Stimulated activated CD4-positive, alpha-beta T cell treated with anti-CD3 and anti-CD28 coated beads, Interleukin-2, amount 100 ng/mL, for 48 hours (primary cell): ENCODE data around the gene CUTA.

ENCODE experiments used
- DNase-seq, 2 donors: peaks; one replicate each; pipeline ENCODE4 v3.0.0-alpha.2; 2020

The CUTA gene, protein sequence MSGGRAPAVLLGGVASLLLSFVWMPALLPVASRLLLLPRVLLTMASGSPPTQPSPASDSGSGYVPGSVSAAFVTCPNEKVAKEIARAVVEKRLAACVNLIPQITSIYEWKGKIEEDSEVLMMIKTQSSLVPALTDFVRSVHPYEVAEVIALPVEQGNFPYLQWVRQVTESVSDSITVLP

DNA sequence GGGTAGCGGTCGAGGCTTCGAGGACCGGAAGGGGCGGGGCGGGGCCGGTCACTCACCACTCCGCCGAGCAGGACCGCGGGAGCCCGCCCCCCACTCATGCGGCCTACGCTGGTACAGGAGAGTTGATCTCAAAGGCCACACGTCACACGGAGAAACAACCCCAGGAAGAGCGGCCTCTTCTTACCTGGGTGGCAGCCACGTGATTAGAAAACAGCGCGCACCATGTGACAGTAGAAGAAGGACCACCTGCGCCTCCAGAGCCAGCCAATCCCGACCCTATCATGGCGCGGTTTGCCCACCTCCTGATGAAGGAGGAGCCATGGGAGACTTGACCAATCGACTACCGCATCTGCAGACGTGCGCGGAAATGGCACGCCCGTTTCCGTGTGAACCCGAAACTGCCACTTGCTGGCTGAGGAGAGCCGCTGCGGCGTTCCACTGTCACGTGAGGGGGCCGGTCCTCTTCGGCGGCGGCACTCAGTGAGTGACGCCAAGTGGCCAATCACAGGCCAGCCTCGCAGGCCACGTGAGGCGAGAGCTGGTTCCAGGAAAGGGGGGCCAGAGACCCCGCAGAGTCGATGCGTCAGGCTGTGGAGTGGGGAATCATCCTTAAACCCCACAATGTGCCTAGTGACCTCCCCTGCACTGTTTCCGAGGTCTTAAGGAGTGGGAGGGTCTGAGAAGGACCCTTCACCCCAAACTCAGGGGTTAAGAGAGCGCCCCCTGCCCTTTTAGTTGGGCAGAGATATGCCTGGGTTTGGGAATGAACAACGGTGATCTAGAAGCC lies at the start of gene CUTA:
TSS of gene CUTA (minus strand) at position 205 of the 787 bp plus-strand sequence. CDS start at position 98, 107 bp downstream.
- DNase-seq: peak; percentile 93 to 94

DNA sequence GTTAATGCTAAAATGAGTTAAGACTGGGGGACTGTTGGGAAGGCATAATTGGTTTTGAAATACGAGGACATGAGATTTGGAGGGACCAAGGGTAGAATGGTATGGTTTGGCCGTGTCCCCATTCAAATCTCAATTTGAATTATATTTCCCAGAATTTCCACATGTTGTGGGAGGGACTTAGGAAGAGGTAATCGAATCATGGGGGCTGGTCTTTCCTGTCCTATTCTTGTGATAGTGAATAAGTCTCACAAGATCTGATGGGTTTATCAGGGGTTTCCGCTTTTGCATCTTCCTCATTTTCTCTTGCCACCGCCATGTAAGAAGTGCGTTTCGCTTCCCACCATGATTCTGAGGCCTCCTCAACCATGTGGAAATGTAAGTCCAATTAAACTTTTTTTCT lies 49.2 kb upstream of the CUTA start:
- no peak for DNase-seq

DNA sequence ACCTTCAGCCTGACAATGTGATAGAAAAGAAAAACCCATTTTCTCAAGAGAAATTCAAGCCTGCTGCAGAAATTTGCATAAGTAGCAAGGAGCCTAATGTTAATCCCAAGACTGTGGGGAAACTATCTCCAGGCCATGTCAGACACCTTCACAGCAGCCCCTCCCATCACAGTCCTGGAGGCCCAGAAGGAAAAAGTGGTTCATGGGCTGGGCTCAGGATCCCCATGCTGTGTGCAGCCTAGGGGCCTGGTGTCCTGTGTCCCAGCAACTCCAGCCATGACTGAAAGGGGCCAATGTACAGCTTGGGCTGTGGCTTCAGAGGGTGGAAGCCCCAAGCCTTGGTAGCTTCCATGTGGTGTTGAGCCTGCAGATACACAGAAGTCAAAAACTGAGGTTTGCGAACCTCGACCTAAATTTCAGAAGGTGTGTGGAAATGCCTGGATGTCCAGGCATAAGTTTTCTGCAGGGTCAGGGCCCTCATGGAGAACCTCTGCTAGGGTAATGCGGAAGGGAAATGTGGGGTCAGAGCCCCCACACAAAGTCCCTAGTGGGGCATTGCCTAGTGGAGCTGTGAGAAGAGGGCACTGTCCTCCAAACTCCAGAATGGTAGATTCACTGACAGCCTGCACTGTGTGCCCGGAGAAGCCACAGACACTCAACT lies 48.3 kb upstream of the CUTA start:
- no peak for DNase-seq

DNA sequence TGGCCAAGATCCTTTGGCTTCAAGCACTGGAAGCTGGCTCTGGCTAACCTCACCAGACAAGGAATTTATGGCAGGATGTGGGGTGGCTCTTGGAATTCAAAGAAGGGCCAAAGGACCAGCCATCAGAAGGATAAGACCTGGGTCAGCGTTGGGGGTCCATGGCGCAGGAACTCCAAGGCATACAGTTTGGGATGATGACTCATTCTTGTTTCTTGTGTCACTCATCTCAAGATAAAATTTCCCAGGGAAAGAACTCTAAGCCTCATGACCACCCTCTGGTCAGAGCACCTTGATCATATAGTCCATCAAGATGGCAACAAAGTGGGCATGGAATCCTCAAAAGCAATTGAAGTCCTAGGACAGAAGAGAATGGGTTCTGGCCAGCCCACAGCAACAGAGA lies 41.3 kb upstream of the CUTA start:
- DNase-seq: no peak

DNA sequence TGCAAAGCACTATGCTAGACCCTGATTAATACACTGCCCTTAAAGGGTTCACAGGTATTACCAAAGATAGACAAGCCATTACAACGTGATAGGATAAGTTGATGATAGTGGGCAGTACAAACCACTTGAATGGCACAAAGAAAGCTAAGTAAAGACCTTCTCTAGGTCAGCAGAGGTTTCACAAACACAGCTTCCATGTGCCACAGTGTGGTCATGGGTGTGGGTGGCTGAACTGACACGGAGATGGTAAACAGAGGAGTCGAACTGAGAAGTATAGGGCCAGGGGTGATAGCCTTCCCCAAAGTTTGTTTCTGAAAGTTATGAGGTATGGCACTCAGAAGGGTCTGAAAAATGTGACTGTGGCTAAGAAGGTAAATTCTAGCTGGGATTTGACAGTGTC lies 40.8 kb upstream of the CUTA start:
- DNase-seq: no peak

DNA sequence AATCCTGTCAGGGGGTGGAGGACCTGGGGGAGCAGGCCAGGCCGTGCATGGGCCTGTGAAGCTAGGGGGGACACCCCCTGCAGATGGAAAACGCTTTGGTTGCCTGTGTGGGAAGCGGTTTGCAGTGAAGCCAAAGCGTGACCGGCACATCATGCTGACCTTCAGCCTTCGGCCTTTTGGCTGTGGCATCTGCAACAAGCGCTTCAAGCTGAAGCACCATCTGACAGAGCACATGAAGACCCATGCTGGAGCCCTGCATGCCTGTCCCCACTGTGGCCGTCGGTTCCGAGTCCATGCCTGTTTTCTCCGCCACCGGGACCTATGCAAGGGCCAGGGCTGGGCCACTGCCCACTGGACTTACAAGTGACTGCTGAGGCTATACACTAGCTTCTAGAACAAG lies 38.2 kb upstream of the CUTA start:
- no peak for DNase-seq

DNA sequence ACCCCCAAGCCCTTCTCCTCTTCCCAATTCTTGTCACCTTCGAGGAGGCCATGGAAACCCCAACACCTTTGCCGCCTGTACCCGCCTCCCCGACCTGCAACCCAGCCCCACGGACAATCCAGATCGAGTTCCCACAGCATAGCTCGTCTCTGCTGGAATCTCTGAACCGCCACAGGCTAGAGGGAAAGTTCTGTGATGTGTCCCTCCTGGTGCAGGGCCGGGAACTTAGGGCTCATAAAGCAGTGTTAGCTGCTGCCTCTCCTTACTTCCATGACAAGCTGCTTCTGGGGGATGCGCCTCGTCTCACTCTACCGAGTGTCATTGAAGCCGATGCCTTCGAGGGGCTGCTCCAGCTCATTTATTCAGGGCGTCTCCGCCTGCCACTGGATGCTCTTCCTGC lies 37.1 kb upstream of the CUTA start:
- no peak for DNase-seq

DNA sequence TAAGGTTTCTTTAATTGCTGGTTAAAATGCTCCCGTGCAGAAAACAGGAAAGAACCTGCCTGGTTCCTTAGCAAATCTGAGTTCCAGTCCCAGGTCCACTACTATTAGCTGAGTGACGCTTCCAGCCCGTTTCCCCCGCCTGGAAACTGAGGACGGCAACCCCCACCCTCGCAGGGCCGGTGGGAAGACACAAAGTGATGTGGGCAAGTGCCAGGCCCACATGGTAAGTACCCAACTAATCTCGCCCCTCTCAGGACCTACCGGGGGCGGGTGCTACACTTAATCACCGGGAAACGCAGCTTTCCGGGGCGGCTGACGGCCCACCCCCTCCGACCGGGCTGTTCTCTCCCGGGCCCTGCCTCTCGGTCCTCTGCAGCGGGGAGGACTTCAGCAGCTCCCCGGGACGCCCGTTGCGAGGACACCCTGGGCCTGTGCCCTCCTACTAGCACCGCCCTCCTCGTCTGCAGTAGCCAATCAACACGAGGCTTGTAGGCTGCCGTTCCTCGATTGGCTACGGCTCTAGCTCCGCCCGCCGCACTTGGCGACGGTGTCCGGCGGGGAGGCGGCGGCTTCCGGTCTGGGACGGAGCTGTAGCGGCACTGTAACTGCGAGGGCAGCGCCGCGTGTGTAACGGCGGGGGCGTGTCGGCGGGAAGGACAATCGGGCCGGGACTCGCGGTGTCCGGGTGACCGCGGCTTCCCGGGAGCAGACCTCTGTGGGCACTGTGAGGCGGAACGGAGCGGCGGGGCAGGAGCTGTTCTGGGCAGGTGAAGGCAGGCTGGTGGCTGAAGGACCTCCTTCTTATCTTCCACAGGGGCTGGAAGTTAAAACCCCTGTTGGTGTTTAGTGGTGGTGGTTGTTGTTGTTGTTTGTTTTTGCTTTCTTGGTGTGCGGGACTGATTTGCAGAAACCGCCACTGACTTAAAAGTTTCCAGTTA lies 36.4 kb upstream of the CUTA start, which contains the start of gene ZBTB9:
TSS of gene ZBTB9 (plus strand) at position 568 of the 938 bp plus-strand sequence. CDS start 525 bp downstream, outside the sequence.
- DNase-seq: peak; percentile 88 to 92

DNA sequence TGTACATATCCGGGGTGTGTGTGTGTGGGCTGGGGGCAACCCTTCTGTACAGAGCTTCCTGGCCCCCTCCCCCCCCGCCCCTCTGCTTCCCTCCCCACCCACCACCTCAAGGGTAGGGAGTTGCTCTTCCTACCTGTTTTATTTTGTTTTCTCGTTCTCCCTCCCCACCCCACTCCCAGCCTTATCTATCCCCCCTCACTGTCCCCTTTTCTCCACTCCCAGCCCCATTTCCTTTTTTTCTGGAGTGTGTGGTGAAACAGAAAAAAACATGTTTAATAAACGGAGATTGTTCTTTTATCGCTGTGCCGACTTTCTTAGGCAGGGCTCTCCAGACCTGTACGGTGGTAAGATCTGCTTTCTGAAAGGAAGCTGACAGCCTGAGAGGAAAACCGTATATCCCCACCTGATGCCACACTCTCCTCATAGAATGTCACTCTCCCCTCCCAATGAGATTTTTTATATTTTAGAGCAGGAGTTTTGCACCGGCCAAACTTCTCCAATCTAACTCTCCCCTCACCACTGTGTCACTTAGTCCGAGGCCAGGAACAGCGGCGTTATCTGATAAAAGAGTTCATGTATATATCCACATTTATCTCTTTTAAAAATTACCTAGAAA lies 35.6 kb upstream of the CUTA start:
- DNase-seq: no peak

DNA sequence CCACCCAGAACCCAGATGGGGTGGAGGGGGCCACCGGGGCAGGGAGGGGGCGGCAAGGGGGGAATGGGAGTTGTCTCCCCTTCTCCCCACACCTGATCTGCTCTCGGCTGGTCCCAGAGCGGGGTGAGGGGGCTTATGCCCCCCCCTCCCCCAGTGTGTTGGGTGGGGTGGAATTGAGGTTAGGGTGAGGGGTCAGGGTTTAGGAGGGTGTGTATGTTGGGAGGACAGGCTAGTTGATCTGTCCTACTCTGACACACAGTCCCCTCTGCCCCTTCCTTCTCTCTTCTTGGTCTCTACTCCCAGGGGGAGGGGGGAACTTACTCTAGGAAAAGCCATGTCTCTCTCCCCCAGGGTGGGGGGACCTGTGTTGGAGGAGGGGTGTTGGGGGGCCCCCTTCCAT lies 34.6 kb upstream of the CUTA start:
- no peak for DNase-seq

DNA sequence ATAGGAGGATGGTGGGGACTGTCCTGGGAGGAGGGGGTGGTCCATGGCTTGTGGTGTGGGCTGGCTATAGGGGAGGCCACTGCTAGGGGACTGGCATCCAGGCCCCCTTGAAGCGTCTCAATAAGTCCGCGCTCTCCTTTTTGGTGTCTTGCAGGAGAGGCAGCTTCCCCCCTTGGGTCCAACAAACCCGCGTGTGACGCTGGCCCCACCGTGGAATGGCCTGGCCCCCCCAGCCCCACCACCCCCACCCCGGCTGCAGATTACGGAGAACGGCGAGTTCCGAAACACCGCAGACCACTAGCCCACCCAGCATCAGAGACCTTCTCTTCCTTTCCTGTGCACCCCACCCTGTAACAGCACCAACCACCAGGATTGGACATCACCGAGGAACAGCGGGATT lies 33.7 kb upstream of the CUTA start:
- DNase-seq: no peak

DNA sequence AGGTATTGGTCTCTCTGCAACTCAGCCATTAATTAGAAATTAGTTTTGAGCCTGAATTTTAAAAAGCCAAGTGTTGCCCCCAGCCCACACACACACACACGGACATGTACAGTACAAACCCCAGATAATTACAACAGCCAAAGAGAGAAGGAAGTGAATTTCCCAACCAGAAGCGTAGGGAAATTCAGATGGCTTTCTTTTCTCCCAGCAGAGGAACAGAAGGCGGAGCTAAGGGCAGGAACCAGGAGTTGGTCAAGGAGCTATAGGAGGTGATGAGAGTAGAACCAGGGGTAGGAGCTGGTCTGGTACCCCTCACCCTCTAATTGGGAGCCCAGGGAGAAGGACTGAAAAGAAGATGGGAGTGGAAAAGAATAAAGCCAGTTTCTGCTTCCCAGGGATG lies 32.5 kb upstream of the CUTA start:
- no peak for DNase-seq

DNA sequence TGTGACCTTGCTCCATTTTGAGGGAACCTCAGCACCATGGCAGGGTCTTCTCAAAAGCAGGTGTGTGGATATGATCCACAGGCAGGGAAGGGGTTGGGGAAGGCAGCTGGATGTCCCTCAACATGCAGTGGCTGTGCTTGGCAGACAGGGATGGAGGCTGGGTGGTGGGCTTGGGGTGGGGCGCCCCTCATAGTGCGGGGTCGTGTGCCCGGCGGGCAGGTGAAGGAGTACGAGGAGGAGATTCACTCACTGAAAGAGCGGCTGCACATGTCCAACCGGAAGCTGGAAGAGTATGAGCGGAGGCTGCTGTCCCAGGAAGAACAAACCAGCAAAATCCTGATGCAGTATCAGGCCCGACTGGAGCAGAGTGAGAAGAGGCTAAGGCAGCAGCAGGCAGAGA lies 28.4 kb upstream of the CUTA start:
- no peak for DNase-seq

DNA sequence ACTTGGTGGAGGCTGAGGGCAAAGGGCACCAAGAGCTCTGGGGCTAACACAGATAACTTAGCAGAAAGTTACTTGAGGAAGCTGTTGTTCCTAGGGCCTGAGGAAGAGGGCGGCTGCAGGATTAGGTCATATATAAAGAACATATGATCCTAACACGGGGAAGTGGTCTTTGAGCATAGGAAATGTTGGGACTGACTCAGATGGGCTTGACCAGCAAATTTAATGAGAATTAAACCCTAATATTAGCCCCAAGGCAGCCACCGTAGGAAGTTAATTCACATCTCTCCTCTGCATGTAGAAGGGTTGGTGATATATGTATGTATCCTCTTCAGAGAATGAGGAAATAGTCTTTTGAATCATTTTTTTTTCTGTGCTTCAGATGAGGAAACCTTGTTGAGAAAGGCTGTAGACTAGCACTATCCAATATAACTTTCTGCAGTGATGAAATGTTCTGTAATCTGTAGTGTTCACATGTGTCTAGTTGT lies 27.3 kb upstream of the CUTA start:
- no peak for DNase-seq

DNA sequence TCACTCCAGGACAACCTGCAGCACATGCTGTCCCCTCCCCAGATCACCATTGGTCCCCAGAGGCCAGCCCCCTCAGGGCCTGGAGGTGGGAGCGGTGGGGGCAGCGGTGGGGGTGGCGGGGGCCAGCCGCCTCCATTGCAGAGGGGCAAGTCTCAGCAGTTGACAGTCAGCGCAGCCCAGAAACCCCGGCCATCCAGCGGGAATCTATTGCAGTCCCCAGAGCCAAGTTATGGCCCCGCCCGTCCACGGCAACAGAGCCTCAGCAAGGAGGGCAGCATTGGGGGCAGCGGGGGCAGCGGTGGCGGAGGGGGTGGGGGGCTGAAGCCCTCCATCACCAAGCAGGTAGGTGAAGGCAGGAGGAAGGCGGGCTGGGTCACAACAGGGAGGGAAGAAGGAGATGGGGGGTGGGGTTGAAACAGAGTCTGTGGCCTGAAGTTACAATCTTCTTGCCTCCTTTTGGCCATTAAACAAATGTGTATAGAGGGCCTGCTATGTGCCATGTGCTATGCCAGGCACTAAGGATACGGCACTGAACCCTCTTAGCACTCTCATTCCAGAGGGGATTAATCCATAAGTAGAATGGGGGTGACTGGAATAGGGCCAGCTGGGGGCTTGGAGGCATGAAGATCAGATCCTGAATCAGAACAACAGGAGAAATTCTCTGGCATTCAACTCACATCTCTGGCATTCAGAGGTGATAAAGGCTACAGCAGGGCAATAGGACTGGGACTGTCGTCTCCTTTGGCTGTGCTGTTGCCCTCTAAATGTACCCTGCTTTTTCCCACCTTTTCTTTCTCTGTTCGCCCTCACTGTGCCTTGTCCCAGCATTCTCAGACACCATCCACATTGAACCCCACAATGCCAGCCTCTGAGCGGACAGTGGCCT lies 26.0 kb upstream of the CUTA start:
- DNase-seq: no peak

DNA sequence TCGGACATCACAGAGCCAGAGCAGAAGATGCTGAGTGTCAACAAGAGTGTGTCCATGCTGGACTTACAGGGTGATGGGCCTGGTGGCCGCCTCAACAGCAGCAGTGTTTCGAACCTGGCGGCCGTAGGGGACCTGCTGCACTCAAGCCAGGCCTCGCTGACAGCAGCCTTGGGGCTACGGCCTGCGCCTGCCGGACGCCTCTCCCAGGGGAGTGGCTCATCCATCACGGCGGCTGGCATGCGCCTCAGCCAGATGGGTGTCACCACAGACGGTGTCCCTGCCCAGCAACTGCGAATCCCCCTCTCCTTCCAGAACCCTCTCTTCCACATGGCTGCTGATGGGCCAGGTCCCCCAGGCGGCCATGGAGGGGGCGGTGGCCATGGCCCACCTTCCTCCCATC lies 25.1 kb upstream of the CUTA start:
- DNase-seq: no peak

DNA sequence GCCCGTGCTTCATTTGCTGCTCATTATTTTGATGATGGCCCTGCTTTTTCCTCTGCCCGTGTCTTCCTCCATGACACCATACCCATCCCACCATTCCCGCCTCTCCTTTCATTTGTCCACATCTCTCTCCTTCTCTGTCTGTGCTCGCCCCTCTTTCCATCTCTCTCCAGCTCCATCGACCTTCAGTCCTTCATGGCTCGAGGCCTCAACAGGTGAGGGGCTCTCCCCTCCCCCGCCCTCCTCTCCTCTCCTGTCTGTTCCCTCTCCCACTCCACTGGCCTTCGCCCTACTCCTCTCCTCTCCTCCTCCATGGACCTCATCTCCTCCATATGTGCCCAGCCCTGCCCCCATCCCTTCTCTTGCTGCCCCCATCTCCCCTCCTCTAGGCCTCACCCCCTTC lies 24.4 kb upstream of the CUTA start:
- no peak for DNase-seq

DNA sequence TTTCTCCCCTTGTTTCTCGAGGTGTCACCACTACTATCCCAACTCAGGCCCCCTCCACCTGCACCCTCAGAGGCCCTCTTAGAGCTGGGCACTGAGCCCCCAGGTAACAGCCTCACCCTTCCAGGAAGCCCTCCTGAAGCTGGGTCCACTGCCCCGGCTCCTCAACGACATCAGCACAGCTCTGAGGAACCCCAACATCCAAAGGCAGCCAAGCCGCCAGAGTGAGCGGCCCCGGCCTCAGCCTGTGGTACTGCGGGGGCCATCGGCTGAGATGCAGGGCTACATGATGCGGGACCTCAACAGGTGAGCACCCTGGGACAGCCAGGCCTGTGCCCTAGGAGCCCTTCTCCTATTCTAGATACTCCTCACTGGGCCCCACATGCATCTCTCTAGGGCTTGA lies 23.6 kb upstream of the CUTA start:
- no peak for DNase-seq

DNA sequence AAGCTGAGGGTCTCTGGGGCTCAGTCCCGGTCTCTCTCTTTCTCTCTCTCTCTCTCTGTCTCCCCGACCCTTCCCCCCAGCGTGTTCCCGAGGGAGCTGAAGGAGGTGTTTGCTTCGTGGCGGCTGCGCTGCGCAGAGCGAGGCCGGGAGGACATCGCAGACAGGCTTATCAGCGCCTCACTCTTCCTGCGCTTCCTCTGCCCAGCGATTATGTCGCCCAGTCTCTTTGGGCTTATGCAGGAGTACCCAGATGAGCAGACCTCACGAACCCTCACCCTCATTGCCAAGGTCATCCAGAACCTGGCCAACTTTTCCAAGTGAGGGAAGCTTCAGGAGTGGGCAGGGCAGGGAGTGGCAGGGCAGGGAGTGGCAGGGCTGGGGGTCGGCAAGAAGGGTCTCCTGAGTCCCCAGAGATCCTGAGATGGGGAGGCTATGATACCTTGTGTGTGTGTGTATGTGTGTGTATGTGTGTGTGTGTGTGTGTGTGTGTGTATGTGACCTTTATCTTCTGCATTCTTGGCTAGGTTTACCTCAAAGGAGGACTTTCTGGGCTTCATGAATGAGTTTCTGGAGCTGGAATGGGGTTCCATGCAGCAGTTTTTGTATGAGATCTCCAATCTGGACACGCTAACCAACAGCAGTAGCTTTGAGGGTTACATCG lies 22.9 kb upstream of the CUTA start:
- DNase-seq: no peak

DNA sequence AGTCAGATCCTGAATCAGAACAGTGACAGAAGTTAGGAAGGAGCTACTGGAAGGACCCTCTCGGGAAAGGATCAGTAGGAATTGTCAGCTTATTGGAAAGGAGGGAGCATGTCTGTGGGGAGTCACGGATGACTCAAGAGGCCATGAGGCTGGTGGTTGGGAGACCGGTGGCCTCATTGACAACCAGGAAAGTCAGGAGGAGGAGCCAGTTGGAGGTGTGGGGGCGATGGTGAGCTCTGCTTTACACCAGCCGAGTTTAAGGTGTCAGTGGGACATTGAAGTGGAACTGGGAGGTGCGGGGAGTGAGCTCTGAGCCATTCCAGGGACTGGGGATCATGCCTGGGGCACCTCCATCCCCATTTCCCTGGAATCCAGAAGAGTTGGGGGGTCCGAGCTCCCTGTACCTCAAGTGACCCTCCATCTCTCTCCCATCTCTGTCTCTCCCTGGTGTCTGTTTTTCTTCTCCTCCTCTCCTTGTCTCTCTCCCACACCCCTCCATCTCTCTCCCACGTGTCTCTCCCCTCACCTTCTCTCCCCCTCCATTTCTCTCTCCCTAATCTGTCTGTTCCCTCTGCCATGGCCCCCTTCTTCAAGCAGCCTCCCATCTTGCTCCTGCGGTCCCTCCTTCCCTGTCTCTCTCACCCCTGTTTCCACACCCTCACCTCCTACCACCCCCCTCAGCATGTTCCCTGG lies 22.2 kb upstream of the CUTA start:
- no peak for DNase-seq
